Breast epithelium (tissue), 3 donors: ENCODE data around the gene PDLIM5.

Source experiments
- CTCF ChIP-seq, 3 donors: fragments of 450-650 bp; IDR thresholded peaks; one replicate each; pipeline ENCODE4 v1.5.1; 2016 to 2017; ENCODE audit warnings: antibody characterized with exemption in 3 of 3, mild to moderate bottlenecking in 3 of 3, moderate library complexity in 3 of 3
- POLR2A ChIP-seq: fragments of 450-650 bp; IDR thresholded peaks from one replicate; pipeline ENCODE4 v1.6.1; 2016; ENCODE audit warnings: antibody characterized with exemption, mild to moderate bottlenecking, moderate library complexity
- POLR2AphosphoS5 ChIP-seq, 3 donors: sonication (generic); formaldehyde crosslinking; IDR thresholded peaks; one replicate each; pipeline ENCODE4 v1.6.1; 2017; ENCODE audit warnings: antibody characterized with exemption in 3 of 3

- TF ChIP-seq CTCF (IDR thresholded peaks at IDR 0.05) (no peak), POLR2A (no peak), POLR2AphosphoS5 (IDR thresholded peaks at IDR 0.05) (no peak)
Observed at GRCh38 chr4:94550851-94551250, 99.1 kb downstream of the PDLIM5 start.
